Ovary (tissue), 3 donors: ENCODE measurements around the gene VASH2.

ENCODE experiments used
- EP300 ChIP-seq: sonication (generic); formaldehyde crosslinking; IDR thresholded peaks from one replicate; pipeline ENCODE4 v1.6.1; 2017; ENCODE audit warnings: antibody characterized with exemption
- POLR2A ChIP-seq: fragments of 450-650 bp; IDR thresholded peaks from one replicate; pipeline ENCODE4 v1.6.1; 2017; ENCODE audit warnings: antibody characterized with exemption, mild to moderate bottlenecking, moderate library complexity
- TF ChIP-seq, protein P1 (sequence below), 3 donors: fragments of 450-650 bp in 2 of 3; fragments of 200-600 bp in 1 of 3; IDR thresholded peaks; one replicate each; pipeline versions ENCODE4 v1.5.1 to v1.8.0; 2016 to 2022; ENCODE audit warnings: antibody characterized with exemption in 3 of 3, mild to moderate bottlenecking in 1 of 3
- donor health status: DM: no; HTN: no; CAD: no.

DNA sequence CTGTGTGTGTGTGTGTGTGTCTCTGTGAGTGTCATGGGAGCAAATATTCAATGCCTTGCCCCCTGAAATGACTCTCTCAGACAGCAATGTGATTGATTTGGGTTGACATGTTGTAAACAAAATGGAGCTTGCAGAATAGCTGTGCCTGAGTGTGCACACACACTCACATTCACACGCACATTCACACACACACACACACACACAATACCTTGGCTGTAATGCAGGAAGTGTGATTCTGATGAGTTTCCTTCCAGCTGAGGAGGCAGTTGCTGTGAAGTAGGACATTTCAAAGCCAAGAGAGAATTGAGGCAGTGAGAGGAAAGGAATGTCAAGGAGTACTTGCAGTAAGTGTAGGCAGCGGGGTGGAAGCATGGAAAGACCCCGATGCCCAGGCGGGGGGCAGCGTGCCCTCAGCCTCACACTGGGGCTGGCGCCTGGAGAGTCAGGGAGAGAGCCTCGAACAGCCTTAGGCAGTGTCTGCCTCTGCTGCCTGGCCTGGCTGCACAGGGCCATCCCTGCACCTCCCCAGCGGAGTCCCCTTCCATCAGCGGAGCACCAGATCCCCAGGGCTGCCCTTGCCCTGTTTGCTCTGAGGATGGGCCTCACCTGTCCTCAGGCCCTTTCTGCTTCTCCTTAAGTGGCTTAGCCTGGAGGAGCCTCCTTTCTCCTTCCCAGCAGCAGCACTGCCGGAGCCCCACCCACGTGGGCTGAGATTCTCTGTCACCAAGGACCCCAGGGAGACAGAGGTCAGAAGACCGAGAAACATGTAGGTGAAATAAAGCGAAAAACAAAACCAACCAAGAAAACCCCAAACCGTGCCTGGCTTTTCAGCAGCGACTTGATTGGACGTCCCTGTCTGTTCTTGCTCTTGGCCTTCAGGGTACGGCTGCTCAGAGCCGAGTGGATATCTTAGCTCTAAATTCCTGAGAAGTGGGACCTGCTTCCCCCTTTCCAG is 9.2 kb downstream of the VASH2 start:
- TF ChIP-seq, protein P1, sequence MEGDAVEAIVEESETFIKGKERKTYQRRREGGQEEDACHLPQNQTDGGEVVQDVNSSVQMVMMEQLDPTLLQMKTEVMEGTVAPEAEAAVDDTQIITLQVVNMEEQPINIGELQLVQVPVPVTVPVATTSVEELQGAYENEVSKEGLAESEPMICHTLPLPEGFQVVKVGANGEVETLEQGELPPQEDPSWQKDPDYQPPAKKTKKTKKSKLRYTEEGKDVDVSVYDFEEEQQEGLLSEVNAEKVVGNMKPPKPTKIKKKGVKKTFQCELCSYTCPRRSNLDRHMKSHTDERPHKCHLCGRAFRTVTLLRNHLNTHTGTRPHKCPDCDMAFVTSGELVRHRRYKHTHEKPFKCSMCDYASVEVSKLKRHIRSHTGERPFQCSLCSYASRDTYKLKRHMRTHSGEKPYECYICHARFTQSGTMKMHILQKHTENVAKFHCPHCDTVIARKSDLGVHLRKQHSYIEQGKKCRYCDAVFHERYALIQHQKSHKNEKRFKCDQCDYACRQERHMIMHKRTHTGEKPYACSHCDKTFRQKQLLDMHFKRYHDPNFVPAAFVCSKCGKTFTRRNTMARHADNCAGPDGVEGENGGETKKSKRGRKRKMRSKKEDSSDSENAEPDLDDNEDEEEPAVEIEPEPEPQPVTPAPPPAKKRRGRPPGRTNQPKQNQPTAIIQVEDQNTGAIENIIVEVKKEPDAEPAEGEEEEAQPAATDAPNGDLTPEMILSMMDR (IDR thresholded peaks at IDR 0.05), result no peak
- TF ChIP-seq EP300, result no peak
- no peak for TF ChIP-seq POLR2A
